HEK293 (cell line): Measurements from ENCODE around the gene LRRC4C.

Experiments
- CTCF ChIA-PET: fragments of 350-600 bp; formaldehyde crosslinking; extraction: SDS; loops from one replicate; lab custom pipeline; 2021; ENCODE audit warnings: antibody characterized with exemption; lab: Yijun Ruan, JAX
- POLR2A ChIA-PET: fragments of 300-600 bp; formaldehyde crosslinking; extraction: SDS; loops from one replicate; lab custom pipeline; 2020; ENCODE audit warnings: antibody characterized with exemption, inconsistent platforms; lab: Yijun Ruan, JAX
- H3K27ac ChIP-seq: fragments of 200-500 bp; sonication (Bioruptor generic); 2 replicates; pipeline ENCODE4 v1.5.1; 2014; ENCODE audit warnings: low read depth, low read length, control low read depth, inconsistent platforms; ENCODE audit errors: extremely low read depth
- H3K36me3 ChIP-seq, 2 experiments: fragments of 200-500 bp in 1 of 2; sonication (Bioruptor generic) in 1 of 2; 1 replicate in 1 of 2; 2 replicates in 1 of 2; pipeline ENCODE4 v1.5.1; 2014 to 2017; ENCODE audit warnings: inconsistent platforms in 2 of 2, low read length in 2 of 2; ENCODE audit not compliant: control insufficient read depth in 2 of 2, insufficient read depth in 1 of 2
- H3K4me1 ChIP-seq: fragments of 200-500 bp; sonication (Bioruptor generic); 2 replicates; pipeline ENCODE4 v1.5.1; 2014; ENCODE audit warnings: mild to moderate bottlenecking, low read length, inconsistent platforms; ENCODE audit not compliant: control insufficient read depth, insufficient read depth
- H3K4me3 ChIP-seq: 2 replicates; pipeline ENCODE4 v1.5.1; 2011; ENCODE audit warnings: low read depth, mild to moderate bottlenecking, control low read depth, low read length, moderate library complexity
- H3K9me3 ChIP-seq: fragments of 200-500 bp; sonication (Bioruptor generic); 2 replicates; pipeline ENCODE4 v1.5.1; 2014; ENCODE audit warnings: low read depth, low read length, inconsistent platforms; ENCODE audit not compliant: control insufficient read depth, insufficient read depth
- BCL11A ChIP-seq: fragments of 450-650 bp; formaldehyde crosslinking; IDR thresholded peaks from 2 replicates; pipeline ENCODE4 v1.5.1; 2016; ENCODE audit warnings: low read depth, missing biosample characterization, missing genetic modification characterization
- KLF10 ChIP-seq: fragments of 450-650 bp; IDR thresholded peaks from 2 replicates; pipeline ENCODE4 v1.5.1; 2018; ENCODE audit warnings: missing biosample characterization, mild to moderate bottlenecking, missing genetic modification characterization
- SALL2 ChIP-seq: fragments of 450-650 bp; formaldehyde crosslinking; IDR thresholded peaks from 2 replicates; pipeline ENCODE4 v1.5.0; 2017; ENCODE audit warnings: missing biosample characterization, mild to moderate bottlenecking, missing genetic modification characterization, borderline replicate concordance
- SETDB1 ChIP-seq: IDR thresholded peaks from one replicate; pipeline ENCODE4 v1.6.1; 2017; ENCODE audit warnings: mild to moderate bottlenecking, low read length, moderate library complexity, mixed read lengths; ENCODE audit not compliant: insufficient read length
- ZBTB49 ChIP-seq: fragments of 450-650 bp; formaldehyde crosslinking; IDR thresholded peaks from 2 replicates; pipeline ENCODE4 v1.5.1; 2016; ENCODE audit warnings: missing biosample characterization, missing genetic modification characterization, low read depth
- ZNF121 ChIP-seq: fragments of 450-650 bp; formaldehyde crosslinking; IDR thresholded peaks from 2 replicates; pipeline ENCODE4 v1.5.1; 2016; ENCODE audit warnings: missing biosample characterization, missing genetic modification characterization
- ZNF23 ChIP-seq: fragments of 450-650 bp; formaldehyde crosslinking; IDR thresholded peaks from 2 replicates; pipeline ENCODE4 v1.5.1; 2016; ENCODE audit warnings: missing biosample characterization, missing genetic modification characterization, borderline replicate concordance
- ZNF548 ChIP-seq: fragments of 450-650 bp; formaldehyde crosslinking; IDR thresholded peaks from 2 replicates; pipeline ENCODE4 v1.5.1; 2016; ENCODE audit warnings: missing biosample characterization, missing genetic modification characterization
- ZNF555 ChIP-seq: fragments of 450-650 bp; formaldehyde crosslinking; conservative IDR thresholded peaks from 2 replicates; pipeline ENCODE4 v1.5.1; 2017; ENCODE audit warnings: missing biosample characterization, mild to moderate bottlenecking, missing genetic modification characterization, inconsistent platforms
- ZNF626 ChIP-seq: fragments of 450-650 bp; sonication (Bioruptor Pico); formaldehyde crosslinking; IDR thresholded peaks from 2 replicates; pipeline ENCODE4 v1.5.1; 2018; ENCODE audit warnings: missing biosample characterization, missing genetic modification characterization, inconsistent platforms
- ZNF677 ChIP-seq: fragments of 450-650 bp; IDR thresholded peaks from 2 replicates; pipeline ENCODE4 v1.5.0; 2018; ENCODE audit warnings: missing biosample characterization, mild to moderate bottlenecking, missing genetic modification characterization, moderate library complexity
- ZNF704 ChIP-seq: fragments of 450-650 bp; formaldehyde crosslinking; IDR thresholded peaks from 2 replicates; pipeline ENCODE4 v1.5.1; 2016; ENCODE audit warnings: missing biosample characterization, missing genetic modification characterization
- ZNF791 ChIP-seq: fragments of 450-650 bp; formaldehyde crosslinking; IDR thresholded peaks from 2 replicates; pipeline ENCODE4 v1.5.1; 2016; ENCODE audit warnings: missing biosample characterization, missing genetic modification characterization
- TF ChIP-seq, protein P1 (sequence below): fragments of 450-650 bp; formaldehyde crosslinking; IDR thresholded peaks from 2 replicates; pipeline ENCODE4 v1.5.1; 2017; ENCODE audit warnings: missing biosample characterization, missing genetic modification characterization
- TF ChIP-seq, protein P2 (sequence below): fragments of 450-650 bp; formaldehyde crosslinking; IDR thresholded peaks from 2 replicates; pipeline ENCODE4 v1.5.1; 2017; ENCODE audit warnings: missing biosample characterization, missing genetic modification characterization
- TF ChIP-seq, protein P3 (sequence below): fragments of 450-650 bp; formaldehyde crosslinking; IDR thresholded peaks from 2 replicates; pipeline ENCODE4 v1.5.1; 2016; ENCODE audit warnings: missing biosample characterization, missing genetic modification characterization
- TF ChIP-seq, protein P4 (sequence below): fragments of 450-650 bp; formaldehyde crosslinking; IDR thresholded peaks from 2 replicates; pipeline ENCODE4 v1.5.1; 2017; ENCODE audit warnings: missing biosample characterization, missing genetic modification characterization
- TF ChIP-seq, protein P5 (sequence below): fragments of 450-650 bp; formaldehyde crosslinking; conservative IDR thresholded peaks from 2 replicates; pipeline ENCODE4 v1.5.1; 2016; ENCODE audit warnings: low read depth, missing biosample characterization, missing genetic modification characterization

Gene LRRC4C

DNA sequence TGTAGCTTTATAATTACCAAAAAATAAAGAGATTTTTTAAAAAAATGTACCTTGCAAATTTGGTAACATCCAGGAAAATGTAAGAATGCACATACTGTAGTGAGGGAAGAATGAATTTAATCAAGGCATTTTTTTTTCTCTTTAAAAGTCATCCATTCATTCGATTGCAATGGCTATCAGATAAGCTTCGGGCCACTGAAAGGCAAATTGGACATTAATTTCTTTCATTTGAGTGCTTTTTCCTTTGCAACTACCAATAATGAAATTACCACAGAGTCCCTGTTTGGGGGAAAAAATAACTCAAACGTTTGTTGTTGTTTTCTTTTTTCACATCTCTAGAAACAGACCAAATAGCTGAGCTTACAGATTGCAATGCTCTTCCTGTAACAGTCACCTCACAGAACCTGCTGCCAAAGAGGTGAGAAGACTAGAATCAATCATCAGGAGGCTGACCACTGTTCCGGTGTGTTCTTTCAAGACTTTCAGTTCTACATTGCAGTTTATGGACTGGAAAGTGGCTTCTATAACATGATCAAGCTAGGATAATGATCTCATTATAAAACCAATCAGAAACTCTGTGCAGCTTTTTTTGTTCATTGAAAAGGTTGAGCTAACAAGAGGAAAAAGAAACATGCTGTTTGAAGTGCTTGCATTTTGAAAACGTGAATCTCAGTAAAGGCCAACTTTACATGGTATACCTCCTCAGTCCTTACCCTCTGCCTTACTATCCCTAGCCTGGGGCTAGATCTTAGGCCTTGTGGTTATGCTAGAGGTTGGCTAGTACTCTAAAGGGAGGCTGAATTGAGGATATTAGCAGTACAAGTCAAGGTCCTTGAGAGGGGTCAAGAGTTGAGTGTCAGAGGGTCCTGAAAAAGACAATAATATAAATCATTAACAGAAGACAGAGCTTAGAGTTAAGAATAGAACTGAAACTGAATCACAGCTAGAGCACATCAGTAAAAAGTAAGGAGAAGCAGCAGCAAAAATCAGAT is 1276.1 kb downstream of the LRRC4C start (continued):
- TF ChIP-seq ZNF704 (no peak), ZBTB49 (tag by site-specific recombination) (no peak), ZNF677 (tag by site-specific recombination) (no peak), ZNF548 (tag by site-specific recombination) (no peak), ZNF626 (tag by site-specific recombination) (no peak)
- TF ChIP-seq, protein P1, sequence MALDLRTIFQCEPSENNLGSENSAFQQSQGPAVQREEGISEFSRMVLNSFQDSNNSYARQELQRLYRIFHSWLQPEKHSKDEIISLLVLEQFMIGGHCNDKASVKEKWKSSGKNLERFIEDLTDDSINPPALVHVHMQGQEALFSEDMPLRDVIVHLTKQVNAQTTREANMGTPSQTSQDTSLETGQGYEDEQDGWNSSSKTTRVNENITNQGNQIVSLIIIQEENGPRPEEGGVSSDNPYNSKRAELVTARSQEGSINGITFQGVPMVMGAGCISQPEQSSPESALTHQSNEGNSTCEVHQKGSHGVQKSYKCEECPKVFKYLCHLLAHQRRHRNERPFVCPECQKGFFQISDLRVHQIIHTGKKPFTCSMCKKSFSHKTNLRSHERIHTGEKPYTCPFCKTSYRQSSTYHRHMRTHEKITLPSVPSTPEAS, result no peak

GRCh38 chr11:40179541-40179940 is 1279.9 kb downstream of the LRRC4C start:
- Histone ChIP-seq H3K4me3 (no peak overlapping the region), H3K4me1 (no peaks in the 10 kb centered on the region), H3K36me3 (no peaks in the 10 kb centered on the region), H3K9me3 (no peaks in the 10 kb centered on the region), H3K27ac (no peak overlapping the region)
- ChIA-PET CTCF (no interaction called here), POLR2A (no interaction called here)
- TF ChIP-seq ZNF121 (tag by site-specific recombination), result no peak
- TF ChIP-seq KLF10 (tag by site-specific recombination), result no peak
- TF ChIP-seq, protein P1, result no peak
- no peak for TF ChIP-seq ZNF555
- TF ChIP-seq, protein P2, sequence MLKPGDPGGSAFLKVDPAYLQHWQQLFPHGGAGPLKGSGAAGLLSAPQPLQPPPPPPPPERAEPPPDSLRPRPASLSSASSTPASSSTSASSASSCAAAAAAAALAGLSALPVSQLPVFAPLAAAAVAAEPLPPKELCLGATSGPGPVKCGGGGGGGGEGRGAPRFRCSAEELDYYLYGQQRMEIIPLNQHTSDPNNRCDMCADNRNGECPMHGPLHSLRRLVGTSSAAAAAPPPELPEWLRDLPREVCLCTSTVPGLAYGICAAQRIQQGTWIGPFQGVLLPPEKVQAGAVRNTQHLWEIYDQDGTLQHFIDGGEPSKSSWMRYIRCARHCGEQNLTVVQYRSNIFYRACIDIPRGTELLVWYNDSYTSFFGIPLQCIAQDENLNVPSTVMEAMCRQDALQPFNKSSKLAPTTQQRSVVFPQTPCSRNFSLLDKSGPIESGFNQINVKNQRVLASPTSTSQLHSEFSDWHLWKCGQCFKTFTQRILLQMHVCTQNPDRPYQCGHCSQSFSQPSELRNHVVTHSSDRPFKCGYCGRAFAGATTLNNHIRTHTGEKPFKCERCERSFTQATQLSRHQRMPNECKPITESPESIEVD, result no peak
- TF ChIP-seq, protein P3, sequence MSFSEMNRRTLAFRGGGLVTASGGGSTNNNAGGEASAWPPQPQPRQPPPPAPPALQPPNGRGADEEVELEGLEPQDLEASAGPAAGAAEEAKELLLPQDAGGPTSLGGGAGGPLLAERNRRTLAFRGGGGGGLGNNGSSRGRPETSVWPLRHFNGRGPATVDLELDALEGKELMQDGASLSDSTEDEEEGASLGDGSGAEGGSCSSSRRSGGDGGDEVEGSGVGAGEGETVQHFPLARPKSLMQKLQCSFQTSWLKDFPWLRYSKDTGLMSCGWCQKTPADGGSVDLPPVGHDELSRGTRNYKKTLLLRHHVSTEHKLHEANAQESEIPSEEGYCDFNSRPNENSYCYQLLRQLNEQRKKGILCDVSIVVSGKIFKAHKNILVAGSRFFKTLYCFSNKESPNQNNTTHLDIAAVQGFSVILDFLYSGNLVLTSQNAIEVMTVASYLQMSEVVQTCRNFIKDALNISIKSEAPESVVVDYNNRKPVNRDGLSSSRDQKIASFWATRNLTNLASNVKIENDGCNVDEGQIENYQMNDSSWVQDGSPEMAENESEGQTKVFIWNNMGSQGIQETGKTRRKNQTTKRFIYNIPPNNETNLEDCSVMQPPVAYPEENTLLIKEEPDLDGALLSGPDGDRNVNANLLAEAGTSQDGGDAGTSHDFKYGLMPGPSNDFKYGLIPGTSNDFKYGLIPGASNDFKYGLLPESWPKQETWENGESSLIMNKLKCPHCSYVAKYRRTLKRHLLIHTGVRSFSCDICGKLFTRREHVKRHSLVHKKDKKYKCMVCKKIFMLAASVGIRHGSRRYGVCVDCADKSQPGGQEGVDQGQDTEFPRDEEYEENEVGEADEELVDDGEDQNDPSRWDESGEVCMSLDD, result no peak
- TF ChIP-seq BCL11A, result no peak
- TF ChIP-seq, protein P4, sequence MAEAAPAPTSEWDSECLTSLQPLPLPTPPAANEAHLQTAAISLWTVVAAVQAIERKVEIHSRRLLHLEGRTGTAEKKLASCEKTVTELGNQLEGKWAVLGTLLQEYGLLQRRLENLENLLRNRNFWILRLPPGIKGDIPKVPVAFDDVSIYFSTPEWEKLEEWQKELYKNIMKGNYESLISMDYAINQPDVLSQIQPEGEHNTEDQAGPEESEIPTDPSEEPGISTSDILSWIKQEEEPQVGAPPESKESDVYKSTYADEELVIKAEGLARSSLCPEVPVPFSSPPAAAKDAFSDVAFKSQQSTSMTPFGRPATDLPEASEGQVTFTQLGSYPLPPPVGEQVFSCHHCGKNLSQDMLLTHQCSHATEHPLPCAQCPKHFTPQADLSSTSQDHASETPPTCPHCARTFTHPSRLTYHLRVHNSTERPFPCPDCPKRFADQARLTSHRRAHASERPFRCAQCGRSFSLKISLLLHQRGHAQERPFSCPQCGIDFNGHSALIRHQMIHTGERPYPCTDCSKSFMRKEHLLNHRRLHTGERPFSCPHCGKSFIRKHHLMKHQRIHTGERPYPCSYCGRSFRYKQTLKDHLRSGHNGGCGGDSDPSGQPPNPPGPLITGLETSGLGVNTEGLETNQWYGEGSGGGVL, result no peak
- TF ChIP-seq, protein P5, sequence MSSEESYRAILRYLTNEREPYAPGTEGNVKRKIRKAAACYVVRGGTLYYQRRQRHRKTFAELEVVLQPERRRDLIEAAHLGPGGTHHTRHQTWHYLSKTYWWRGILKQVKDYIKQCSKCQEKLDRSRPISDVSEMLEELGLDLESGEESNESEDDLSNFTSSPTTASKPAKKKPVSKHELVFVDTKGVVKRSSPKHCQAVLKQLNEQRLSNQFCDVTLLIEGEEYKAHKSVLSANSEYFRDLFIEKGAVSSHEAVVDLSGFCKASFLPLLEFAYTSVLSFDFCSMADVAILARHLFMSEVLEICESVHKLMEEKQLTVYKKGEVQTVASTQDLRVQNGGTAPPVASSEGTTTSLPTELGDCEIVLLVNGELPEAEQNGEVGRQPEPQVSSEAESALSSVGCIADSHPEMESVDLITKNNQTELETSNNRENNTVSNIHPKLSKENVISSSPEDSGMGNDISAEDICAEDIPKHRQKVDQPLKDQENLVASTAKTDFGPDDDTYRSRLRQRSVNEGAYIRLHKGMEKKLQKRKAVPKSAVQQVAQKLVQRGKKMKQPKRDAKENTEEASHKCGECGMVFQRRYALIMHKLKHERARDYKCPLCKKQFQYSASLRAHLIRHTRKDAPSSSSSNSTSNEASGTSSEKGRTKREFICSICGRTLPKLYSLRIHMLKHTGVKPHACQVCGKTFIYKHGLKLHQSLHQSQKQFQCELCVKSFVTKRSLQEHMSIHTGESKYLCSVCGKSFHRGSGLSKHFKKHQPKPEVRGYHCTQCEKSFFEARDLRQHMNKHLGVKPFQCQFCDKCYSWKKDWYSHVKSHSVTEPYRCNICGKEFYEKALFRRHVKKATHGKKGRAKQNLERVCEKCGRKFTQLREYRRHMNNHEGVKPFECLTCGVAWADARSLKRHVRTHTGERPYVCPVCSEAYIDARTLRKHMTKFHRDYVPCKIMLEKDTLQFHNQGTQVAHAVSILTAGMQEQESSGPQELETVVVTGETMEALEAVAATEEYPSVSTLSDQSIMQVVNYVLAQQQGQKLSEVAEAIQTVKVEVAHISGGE (tag by site-specific recombination), result no peak
- no peak for TF ChIP-seq ZNF23
- TF ChIP-seq ZNF791 (tag by site-specific recombination), result no peak
- no peak for TF ChIP-seq SALL2
- TF ChIP-seq SETDB1, result no peak
